Measurements from ENCODE around the gene KCNJ4.

The KCNJ4 gene

DNA sequence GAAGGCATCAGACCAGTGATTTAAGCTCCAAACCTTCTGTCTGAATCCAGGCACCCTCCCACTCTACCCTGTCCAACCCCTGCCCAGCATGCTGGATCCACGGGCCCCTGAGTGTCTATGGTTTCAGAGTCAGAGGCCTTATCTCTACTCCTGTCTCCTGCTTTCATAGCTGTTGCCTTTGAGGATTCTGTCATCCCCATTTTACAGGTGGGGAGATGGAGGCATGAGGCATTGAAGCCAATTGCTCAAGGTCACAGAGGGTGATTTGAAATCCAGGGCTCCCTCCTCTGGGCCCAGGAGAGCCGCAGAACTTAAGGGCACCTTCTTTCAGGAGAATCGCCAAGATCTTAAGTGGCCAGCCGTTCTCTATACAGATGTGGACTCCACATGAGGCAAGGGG, 3.1 kb downstream of the KCNJ4 start:
- DNase-seq, result no peak

DNA sequence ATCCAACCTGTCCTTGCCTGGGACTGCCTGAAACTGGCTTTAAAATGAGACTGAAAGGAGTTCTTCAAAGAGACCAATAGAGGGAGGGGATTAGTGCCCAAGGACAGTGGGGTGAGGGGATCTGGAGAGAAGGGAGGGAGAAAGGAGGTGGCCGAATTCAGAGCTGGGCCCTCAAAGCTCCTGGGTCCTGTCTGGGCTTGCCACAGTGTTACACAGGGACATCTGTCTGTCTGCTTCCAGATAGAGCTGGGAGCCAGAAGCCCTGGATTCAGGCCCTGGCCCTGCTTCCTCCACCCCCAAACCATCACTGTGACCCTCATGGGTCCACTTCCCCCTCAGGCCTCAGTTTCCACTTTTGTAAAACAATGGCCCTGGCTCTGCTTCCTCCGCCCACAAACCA, 3.6 kb downstream of the KCNJ4 start:
- DNase-seq, result no peak

DNA sequence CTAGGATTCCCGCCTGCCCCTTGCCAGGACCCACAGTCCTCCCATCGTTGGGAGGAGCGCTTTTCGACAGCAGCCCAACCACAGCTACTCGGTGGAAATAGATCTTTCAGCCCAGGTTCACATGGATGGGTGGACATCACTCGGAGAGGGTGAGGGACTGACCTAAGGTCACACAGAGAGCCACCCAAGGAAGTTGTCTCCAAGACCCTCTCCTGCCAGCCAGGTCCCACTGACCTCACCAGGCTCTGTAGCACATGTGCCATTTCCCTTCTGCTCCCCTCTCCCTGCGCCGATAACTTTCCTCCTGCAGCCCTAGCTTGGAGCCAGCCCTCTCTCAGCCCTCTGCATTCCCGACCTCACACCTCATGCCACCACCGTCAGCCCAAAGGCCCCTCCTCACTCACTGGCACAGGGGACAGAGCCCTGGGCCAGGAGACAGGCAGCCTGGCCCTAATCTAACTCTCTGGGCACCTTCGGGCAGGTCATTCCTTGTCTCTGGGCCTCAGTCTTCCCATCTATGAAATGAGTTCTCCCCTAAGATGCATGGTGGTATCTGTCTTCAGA, 4.7 kb downstream of the KCNJ4 start:
- no peak for DNase-seq

DNA sequence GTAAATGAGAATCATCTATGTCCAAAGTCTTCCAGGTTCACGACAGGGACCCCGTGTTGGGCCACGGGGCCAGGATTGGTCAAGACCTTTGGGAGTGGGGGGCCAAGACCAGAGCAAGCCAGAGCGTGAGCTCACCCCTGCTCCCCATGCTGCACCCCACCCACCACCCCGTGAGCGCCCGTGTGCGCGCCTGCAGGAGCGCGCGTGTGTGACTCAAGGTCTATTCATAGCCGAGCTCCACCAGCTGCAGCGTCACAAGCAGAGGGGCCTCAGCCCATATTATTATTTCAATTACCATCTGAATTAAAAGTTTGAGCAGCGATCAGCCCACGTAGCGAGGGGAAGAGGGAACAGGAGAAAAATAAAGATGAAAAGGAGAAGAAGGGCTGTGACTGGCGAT, 5.2 kb downstream of the KCNJ4 start:
- DNase-seq, result peak; percentile 17

DNA sequence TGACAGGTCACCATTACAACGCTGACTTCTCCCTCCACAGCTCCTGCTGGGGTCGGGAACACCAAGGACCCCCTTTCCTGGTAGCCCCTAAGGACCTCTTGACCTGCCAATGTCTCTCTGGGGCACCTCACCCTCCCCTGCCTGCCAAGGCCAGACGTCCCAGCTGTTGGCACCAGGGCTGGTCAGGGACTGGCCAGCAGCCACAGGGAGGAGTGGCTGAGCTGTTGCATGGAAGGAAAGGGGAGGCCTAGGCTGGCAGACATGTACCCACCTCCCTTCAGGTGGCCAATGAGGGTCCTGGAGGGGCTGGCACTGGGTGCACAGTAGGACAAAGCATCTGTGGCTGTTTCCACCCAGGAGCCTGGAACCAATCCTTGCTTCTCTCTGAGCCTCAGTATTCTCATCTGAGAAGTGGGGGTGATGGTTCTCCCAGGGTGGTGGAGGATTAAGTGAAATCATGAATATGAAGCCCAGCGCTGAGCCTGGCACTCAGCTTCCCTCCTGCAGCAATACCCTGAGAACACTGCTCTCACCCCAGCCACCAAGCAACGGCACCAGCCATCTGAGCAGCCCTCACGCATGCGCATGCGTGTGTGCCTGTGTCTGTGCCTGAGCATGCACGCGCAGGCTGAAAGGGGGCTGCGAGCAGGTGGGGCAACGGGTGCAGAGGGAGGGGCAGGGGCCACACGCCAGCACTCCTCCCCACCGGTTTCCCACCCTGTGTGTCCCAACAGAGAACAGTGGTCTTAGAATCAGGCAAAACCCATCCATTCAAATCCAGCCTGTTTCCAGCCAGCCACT, 5.9 kb downstream of the KCNJ4 start:
- DNase-seq, result peak; percentile 51

DNA sequence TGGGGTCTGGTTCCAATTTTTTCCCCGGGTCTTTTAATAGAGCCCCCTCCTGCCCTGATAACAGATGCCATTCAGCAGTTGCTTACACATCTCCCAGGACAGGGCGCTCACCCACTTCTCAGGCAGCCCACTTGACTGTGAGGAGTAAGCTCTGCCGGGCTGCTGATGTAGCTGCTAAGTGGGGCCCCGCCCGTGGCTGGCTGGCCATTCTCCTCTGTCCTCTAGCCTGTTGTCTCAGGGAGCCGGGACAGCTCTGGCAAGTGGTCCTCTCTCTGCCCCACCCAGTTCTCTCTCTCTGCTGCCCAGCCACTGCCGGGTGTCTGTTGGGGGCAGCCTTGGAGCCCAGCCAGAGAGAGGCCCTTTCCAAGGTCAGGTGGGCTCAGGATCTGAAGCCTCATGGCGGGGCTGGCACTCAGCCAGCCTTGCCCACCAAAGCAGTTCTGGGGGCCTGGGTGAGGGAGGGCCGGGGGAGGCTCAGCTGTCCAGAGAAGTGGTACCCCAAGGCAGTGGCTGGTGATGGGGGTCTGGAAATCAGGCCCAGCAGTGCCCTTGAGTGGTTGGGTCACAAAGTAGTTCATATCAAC, 8.9 kb downstream of the KCNJ4 start:
- peak; percentile 15 for DNase-seq

DNA sequence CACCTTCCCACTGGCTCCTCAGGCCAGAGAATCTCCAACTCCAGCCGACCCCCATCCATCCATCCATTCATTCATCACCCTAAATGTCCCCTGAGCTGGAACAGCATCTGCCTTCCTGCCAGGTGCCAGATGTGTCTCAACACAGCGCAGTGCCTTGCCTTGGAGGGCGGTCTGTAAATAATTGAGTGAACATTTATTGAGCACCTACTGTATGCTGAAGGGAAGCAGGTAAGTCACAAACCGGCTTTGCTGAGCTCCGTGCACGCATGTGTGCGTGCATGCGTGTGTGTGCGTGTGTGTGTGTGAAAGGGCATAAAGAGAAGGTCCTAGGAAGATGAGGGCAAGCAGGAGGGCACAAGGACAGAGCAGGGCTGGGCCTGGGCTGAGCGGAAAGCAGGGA, 10.2 kb downstream of the KCNJ4 start:
- DNase-seq, result no peak

DNA sequence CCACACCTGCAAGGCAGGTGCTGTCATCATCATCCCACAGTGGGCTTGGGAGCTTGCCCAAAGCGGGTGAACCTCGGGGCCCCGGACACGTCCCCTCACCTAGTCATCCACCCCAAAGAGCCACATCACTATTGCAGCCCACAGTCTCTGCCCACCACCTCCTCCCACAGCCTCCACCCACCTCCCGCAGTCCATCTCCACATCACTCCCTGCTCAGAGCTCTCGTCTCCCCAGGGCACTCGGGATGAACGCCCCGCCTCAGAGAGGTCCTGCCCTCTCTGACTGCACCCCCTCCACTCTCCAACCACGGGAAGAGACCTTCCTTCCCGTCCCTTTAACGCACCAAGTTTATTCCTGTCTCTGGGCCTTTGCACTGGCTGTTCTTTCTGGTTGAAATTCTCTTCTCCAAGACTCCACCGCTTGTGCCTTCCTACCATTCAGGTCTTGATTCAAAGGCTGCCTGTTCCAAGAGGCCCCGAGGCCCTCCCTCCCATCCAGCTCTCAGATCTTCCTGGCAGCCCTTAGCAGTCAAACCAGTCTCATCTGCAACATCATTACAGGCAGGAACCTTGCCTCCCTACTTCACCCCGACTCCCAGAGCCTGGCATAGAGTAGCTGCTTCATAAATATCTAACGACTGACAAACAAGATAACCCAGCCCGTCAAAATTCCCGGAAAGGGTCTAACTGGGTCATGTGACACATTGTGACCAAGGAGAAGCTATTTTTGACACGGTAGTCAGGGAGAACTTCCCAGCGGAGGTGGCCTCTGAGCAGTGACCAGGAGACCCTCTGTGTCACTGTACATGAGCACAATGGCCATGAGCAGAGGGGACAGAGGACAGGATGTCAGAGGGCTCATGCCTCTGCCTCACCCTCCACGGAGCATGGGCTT, 11.1 kb downstream of the KCNJ4 start:
- no peak for DNase-seq

DNA sequence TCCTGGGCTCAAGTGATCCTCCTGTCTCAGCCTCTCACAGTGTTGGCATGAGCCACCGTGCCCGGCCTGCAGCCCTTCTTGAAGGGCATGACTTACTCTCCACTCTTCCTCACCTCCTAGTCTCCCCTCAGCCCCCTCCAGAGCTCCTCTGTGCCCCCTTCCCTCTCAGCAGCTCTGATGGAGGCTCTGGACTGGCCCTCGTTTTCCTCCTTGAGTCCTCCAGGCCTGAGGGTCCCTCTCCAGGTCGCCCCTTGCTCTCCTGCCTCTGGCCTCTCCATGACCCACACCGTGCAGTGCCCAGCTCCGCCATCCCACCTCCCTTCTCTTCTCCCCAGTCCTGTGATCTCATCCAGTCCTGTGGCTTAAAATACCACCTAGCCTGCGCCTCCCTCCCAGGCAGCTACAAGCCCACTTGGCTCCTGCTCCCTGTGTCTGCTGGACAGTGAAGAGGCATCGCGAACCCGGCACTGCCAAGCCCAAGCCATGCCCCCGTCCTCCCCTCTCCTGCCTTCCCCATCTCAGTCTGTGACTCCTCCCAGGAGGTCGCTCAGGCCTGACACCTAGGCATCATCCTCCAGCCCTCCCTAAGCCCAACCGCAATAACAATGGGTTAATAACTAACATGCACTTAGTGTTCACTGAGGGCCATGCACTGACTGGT, 11.9 kb downstream of the KCNJ4 start:
- peak; percentile 18 for DNase-seq

DNA sequence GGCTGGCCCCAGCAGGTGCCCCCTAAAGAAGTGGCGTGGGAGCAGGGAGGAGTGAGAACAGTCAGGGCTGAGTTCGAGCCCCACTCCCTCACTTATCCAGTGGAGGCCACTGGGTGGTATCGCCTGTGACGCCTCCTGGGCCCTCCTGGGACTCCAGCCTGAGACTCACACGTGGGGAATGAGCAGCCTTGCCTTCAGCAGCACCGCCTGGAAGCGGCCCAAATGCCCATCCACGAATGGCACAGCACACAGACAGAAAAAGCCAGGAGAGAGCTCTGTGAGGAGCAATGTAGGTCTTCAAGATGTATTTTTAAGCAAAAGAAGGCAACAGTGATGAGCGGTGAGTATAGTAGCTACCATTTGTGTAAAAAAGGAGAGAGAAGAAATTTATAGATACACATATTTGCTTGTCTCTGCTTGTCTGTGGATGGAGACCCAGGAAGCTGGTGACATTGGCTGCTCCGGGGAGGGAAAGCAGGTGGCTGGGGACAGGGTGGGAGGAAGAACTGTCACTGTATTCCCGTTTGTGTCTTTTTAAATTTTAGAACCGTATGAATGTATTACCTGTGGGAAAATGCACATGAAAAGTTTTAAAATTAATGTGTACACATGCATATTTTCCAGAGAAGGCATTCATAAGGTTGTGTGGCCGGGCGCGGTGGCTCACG, 13.2 kb downstream of the KCNJ4 start:
- DNase-seq, result no peak

DNA sequence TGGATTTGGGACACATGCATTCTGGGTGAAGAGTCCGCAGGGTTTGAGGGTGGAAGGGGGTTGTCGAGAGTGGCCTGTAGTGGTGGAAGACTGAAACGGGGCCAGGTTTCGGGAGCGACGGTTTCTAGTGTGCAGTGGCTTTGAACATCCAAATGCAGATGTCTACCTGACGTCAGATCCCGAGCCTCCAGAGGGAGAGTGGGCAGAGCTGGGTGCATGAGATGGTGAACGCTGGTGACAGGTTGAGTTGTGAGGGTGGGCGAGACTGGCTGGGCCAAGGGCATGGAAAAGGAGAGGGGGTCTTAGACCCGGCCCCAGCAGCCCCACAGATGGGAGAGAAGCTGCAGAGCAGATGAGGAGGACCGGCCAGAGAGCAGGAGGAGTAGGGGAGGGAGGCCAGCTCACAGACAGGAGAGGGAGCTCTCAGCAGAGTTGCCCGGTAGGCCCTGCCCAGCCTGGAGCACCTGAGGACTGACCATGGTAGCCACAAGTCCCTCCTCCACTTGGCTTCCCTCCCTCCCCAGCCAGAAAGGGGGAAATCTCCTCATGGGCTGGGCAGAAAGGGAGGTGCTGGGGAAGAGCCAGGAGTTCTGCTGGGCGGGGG, 14.2 kb downstream of the KCNJ4 start:
- no peak for DNase-seq

DNA sequence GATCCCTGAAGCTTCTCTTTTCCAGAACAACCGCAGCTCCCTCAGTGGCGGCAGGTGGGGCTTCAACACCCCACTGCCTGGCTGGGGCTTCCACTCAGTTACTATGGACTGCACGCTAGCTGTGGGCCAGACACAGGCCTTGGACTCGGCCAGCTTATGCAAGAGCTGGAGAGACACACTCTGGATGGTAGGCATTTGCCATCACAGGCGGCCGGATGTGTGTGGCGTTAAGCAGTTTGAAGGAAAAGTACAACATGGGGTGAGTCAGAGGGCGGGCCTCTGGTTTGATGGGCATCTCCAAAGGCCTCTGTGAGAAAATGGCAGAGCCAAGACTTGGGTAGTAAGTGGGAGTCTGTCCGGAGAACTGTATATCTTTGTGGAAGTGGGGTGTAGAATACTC, 17.6 kb downstream of the KCNJ4 start:
- DNase-seq, result no peak

DNA sequence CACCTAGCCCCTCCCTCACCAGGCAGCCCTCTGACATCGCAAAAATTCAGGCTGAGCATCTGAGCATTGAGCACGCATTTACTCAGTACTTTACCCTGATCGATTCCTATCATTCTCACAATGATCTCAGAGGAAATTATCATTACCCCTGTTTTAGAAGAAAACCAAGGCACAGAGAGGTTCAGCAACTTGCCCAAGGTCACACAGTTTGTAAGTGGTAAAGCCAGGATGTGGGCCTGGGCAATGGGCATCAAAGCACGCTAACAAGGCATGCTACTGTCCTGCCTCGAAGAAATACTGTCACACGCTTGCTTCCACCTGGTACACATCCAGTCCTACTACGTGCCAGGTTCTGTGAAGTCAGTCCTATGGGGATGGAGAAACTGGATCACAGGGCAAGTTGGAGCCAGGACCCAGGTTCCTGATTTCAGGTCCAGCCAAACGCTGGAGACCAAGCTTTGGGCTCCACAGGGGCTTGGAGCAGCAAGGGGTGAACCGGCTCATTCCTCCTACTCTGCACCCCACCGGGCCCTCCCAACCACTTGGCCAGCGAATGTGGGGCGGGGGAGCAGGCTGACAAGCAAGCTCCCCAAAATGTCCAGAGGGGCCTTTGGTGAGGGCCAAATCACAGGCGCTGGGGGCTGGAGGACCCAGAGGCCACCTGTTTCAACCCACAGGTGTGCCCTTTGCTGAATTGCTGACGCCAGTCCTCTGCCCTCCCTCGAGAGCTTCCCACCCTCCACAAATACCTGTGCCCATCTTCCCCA, 18.2 kb downstream of the KCNJ4 start:
- no peak for DNase-seq

DNA sequence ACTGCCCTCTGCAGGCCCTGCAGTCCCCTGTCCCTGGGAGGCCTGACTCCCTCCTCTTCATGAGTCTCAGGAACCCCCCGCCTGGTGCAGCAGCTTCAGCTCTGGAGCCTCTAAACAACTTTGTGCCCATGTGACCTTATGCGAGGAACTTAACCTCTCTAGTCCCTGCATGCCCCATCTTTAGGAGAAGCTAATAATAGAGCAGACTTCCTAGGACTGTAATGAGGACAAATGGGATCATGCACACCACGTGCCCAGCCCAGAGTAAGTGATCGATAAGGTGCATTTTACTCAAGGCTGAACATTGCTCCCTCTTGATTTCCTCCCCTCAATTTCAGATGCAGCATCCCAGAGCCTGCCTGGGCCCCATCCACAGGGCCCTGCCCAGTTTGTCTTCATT, 19.0 kb downstream of the KCNJ4 start:
- DNase-seq, result no peak

DNA sequence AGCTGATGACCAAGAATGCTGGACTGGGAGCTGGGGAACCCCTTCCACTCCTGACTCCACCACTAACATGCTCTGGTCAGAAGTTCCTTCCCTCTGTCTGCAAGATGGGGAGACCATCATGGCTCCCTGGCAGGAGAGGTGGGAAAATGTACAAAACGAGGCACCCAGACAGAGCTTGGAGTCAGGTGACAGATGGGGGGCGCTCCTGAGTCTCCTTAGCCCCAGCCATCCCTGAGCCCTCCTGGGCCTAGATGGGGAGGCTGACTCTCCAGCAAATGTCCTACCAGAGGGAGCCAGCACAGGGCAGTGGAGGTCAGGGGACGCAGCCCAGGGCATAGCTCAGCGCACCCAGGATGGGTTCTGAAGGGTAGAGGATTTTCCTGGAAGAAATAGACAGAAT, 20.0 kb downstream of the KCNJ4 start:
- no peak for DNase-seq

DNA sequence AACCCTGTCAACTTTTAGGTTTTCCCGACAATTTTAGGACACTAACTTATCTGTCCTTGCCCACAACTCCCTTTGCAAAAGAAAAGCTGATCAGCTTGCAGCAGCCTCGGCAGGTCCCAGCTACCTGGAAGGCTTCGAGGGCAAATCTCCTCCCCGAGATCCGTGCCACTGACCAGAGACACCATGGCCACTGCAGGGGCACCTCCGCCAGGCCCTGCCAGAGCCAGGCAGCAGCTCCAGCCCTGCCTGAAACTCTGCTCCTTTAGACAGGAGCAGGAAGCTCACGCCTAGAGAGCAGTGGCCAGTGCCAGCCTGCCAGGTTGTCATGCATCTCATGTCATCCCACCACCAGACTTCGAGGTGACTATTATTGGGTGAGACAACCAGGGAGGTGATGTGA, 21.1 kb downstream of the KCNJ4 start:
- no peak for DNase-seq

DNA sequence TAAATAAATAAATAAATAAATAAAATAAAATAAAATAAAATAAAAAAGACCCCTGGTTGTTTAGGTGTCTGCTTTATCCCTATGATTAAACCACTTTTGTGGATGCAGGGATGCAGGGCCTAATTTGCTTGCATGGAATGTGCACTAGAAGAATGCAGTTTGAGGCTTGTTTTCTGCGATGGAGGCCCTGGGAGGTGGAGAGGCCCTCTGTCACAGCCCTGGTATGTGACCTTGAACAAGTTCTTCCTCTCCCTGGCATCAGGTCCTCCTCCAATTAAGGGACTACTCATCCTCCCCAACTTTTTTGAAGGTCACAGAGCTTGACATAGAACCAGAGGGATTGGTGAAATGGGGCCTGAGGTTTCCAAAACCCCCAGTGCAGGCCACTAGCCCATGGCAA, 22.7 kb downstream of the KCNJ4 start:
- no peak for DNase-seq

DNA sequence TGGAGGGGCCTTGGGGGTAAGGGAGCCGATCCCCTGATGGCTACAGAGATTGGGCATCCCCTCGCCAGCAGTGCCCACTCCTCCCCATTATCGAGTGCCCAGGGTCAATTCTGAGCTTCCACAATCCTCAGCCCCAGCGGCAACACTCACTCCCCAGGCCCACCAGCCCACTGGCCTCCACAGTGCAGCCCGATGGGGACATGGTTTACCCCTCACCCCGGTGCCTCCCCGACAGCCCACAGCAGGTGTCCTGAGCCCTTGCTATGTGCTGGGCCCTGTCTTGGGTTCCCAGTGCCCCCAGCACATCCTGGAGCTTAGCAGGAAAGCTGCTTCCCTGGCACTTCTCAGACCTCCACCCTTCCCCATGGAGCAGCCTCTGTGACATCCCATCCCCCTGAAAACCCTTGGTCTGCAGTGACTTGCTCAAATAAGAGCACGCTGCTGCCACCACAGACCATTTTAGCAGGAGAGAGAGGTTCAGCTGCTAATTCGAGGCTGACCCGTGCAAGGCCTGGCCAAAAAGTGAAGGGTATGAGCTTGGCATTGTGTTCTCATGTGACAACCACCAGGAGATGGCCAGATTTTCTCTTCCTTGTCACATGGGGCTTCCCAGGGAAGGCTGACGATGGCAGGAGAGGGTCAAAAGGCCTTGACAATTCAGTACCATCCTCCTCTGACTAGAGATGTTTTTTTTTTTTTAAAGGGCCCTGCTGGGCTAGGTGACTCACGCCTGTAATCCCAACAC, 23.6 kb downstream of the KCNJ4 start:
- no peak for DNase-seq

DNA sequence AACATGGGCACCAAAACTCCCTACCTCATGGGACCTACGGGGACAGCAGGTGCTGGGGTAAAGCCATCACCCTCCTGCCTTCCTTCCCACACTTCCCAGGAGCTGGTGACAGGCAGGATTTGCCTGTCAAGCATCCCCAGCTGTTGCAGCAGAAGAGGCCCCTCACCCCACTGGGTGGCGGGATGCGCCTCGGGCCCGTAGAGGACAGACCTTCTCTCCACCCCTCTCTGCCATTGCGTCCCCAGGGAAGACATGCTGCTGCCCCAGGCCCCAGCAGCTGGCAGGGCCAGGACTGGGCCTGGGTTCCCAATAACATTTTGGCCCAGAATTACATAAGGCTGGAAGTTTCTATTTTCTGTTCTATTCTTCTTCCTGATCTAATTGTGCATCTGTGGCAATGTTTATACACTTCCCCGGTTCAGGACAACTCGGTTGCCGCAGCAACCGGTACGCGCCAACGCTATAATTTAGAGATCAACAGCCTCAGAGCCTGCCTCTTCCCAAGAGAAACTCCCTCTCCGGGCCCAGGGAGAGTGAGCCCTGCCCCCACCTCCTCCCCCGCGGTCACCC, 25.4 kb downstream of the KCNJ4 start:
- DNase-seq, result peak; percentile 29

DNA sequence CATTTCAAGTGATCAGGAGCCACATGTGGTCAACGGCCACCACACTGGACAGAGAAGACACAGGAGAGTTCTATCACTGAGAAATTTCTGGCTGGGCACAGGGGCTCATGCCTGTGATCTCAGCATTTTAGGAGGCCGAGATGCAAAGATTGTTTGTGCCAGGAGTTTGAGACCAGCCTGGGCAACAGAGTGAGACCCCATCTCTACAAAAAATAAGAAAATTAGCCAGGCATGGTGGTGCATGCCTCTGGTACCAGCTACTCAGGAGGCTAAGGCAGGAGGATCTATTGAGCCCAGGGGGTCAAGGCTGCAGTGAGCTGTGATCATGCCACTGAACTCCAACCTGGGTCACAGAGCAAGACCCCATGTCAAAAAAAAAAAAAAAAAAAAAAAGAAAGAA, 26.3 kb downstream of the KCNJ4 start:
- no peak for DNase-seq

Data from DMS53 (cell line).